ENCODE results near the gene SYNPR.

GRCh38 chr3:63287610-63288009 is 9.5 kb downstream of the SYNPR start:
- TF ChIP-seq POLR2A (IDR thresholded peaks at IDR 0.05) (no peak), CTCF (IDR thresholded peaks at IDR 0.05) (no peak)
